GM19023 (cell line): Measurements from ENCODE around the gene PTPN2.
A peak's percentile ranks its signal among the peaks of the same experiment; 100 is the strongest.

Experiments used
- ATAC-seq: cut with Tn5 transposase; IDR thresholded peaks from one replicate; pipeline ENCODE4 v1.9.1; 2021; ENCODE audit warnings: mild to moderate bottlenecking, moderate library complexity; ENCODE audit not compliant: unreplicated experiment

The PTPN2 gene

DNA sequence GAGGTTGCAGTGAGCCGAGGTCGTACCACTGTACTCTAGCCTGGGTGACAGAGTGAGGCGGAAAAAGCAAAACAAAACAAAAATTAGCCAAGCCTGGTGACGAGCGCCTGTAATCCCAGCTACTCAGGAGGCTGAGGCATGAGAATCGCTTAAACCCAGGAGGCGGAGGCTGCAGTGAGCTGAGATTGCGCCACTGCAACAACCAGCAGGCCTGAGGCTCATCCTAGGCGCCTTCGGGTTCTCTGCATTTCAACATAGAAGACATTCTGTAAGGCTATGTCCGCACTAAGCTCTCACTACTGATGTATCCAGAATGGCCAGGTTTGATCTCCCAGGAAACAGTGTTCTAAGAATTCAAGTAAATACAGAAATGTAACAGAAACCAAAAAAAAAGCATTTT, 23.5 kb downstream of the PTPN2 start:
- no peak for ATAC-seq

DNA sequence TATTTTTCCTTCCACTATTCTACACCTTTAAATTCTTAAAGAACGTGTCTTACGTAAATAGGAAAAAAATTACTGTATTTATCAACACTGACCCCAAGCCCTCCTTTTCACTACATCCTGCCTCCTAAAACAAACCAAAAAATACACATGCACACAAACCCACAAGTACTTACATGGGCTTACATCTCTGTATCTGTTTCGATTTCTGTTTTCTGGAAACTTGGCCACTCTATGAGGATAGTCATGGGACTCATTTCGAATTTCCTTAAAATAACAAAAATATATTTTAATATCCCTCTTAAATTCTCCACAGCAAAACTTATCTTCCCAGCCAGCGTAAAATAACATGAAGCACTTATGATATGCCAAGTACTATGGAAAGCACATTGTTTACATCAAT, 25.0 kb downstream of the PTPN2 start:
- no peak for ATAC-seq

DNA sequence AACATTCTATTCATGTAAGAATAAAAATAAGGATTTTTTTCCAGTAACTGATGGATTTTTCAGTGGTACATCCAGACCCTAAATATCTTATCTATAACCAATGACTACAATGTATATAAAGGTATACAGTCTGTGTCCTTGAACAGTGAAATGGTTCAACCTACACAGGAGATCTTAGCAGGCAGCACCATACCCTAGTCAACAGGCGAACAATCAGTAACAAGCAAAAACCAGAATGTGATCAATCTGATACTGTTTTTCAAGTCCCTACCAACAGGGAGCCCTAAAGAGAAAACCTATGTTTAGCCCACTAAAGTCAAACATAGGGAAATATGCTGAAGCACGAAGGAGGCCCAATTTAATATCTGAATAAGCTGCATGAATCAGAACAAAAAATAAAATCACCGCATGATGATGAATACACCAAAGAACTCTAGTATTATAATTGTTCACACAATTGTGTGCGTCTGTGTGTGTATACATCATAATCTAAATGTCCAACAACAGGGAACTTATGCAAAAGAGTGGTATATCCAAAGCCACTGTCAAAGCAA, 26.0 kb downstream of the PTPN2 start:
- ATAC-seq: no peak

DNA sequence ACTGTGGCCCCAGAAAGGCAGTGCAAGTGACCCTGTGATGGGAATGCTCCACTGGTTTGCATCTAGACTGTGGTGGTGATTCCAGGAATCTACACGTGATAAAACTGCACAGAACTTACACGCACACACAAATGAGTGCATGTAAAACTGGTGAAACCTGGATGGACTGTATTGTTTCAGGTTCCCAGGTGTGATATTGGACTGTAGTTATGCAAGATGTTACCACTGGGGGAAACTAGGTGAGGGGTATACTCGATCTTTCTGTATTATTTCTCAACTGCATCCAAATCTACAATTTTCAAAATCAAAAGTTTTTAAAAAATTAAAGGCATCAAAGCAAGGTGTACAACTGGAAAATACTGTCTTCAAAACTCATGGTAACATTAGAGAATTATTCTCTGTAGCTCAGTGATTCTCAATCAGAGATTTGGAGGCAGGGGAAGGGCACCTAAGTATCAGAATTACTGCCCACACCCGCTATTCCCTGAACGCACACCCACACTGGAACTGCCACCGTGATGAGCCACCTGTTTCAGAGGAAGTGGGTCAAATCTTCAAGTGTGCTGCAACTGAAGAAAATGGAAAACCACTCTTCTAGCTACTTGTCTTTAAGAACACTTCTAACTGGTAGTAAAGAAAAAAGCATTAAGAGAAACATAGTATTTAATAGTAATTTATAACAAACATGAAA, 26.7 kb downstream of the PTPN2 start:
- no peak for ATAC-seq

DNA sequence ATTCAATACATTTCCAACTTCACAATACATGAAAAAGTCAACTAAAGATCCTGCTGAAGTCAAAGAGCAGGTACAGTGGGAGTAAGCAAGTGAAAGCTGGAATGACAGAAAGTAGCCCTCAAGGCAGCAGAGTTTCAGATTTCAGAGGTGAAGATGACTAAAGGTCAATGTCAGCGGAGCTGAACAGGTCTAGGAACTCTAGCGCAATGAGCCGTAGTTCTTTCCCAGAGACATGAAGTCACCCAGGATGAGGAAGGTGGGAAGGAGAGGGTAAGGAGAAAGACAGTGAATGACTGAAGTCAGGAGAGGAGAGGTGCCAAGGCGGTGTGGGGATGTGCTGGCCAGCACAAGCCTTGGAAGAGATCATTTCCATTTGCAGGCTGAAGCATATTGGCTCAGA, 28.1 kb downstream of the PTPN2 start:
- ATAC-seq: no peak

DNA sequence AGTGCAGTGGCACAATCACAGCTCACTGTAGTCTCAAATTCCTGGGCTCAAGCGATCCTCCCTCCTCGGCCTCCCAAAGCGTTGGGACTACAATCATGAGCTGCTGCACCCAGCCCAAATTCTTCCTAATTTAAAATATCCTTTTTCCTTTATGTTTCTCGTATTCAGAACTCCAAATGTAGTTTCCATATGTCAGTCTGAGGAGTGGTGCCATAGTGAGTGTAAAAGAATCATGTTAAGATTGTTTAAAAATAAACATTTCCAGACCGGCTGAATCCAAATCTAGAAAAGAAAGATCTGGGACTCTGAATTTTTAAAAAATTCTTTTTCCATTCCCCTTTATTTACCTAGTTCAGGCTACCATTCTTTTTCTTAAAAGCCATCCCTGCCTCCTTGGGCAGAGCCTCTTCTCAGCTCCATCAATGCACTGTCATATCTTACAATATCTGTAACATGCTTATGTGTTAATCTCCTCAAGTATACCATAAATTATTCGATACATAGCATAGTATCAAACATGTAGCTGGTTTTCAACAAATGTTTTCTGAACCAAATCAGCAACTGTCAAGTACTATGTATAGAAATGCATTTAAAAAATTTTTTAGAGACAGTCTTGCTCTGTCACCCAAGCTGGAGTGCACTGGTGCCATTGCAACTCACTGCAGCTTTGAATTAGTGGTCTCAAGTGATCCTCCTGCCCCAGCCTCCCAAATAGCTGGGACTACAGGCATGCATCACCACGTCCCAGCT, 31.3 kb downstream of the PTPN2 start:
- ATAC-seq: no peak

DNA sequence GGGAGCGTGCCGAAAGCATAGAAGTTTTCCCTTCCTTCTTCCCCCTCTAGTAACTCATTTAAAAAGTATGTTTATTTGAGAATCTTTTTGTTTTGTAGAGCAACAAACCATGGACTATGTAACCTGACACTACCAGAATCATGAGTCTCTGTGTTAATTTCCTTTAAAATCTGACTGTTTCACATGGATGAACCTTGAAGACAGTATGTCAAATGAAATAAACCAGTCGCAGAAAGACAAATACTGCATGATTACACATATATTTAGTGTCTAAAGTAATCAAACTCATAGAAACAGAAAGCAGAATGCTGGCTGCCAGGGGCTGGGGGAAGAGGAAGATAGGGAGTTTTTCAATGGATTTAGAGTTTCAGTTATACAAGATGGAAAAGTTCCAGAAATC, 32.3 kb downstream of the PTPN2 start:
- no peak for ATAC-seq

DNA sequence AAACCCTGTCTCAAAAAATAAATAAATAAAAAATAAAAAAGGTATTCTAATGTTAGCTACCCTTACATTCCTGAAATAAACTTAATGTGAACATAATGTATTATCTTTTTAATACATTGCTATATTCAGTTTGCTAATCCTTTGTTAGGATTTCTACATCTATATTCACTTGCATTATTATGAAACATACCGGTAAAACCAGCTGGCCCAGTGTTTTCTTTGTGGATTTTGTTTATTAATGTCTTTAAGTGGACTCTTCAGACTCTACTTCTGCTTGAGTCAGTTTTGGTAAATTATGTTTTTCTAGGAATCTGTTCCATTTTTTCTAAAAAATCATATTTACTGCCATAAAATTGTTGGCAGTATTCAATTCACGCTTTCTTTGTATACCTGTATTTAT, 34.5 kb downstream of the PTPN2 start:
- ATAC-seq: no peak

DNA sequence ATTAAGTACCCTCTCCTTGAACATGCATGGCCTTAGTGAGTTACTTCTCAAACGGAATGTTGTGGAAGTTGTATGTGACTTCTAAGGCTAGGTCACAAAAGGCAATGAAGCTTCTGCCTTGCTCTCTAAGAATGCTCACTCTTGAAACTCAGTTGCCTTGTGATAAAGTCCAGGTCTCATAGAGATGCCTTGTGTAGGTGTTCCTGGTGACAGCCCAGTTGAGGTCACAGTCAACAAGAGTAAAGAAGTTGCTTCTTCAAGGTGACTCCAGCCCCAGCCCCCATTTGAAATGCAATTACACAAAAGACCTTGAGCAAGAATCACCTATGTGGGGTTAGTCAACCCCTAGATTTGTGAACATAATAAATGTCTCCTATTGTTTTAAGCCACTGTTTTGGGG, 35.6 kb downstream of the PTPN2 start:
- ATAC-seq: no peak

DNA sequence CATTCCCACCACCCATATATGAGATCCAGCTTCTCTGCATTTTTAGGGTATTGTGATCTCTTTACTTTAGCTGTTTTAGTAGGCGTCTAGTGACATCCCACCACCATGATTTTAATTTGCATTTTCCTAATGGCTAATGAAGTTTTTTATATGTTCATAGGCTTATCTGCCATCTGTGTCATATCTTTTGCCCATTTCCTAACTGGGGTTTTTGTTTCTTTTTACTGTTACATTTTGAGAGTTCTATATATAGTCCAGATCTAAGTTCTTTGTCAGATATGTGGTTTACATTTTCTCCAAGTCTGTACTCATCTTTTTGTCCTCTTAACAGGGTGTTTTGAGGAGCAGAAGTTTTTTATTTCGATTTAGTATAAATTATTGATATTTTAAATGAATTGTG, 39.6 kb downstream of the PTPN2 start:
- no peak for ATAC-seq

DNA sequence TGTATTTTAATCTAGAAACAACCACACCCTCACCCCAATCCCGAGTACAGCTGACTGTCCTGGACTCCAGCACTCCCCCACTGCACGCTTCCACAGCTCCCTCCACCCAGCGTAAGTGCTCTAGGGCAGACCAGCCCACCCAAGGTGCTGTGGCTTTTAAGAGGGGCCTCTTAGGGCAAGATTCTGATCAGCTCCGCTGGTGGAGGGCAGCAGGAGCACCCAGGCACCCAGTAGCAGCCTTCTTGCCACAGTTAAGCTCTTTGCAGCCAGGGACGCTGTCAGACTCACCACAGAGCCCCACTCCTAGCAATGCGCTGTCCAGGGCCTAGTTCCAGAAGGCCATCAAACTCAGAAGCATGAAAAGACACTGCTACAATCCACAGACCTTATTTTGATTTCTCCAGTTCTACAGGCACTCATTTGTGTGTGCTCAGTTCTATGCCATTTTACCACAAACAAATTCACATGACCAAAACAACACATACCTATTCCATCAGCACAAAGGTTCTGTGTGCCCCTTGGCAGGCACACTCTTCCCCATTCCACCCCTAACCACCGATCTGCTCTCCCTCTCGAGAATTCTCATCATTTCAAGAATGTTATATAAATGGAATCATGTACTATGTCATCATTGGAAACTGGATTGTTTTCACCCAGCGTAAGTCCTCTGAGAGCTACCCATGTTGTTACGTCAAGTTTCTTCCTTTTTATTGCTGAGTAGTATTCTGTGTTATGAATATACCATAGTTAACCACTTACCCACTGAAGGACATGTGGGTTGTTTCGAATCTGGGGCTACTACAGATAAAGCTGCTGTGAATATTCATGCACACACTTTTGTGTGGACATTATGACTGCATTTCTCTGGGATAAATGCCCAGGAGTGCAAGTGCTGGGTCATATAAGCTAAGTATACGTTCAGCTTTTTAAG, 40.4 kb downstream of the PTPN2 start:
- ATAC-seq: no peak

DNA sequence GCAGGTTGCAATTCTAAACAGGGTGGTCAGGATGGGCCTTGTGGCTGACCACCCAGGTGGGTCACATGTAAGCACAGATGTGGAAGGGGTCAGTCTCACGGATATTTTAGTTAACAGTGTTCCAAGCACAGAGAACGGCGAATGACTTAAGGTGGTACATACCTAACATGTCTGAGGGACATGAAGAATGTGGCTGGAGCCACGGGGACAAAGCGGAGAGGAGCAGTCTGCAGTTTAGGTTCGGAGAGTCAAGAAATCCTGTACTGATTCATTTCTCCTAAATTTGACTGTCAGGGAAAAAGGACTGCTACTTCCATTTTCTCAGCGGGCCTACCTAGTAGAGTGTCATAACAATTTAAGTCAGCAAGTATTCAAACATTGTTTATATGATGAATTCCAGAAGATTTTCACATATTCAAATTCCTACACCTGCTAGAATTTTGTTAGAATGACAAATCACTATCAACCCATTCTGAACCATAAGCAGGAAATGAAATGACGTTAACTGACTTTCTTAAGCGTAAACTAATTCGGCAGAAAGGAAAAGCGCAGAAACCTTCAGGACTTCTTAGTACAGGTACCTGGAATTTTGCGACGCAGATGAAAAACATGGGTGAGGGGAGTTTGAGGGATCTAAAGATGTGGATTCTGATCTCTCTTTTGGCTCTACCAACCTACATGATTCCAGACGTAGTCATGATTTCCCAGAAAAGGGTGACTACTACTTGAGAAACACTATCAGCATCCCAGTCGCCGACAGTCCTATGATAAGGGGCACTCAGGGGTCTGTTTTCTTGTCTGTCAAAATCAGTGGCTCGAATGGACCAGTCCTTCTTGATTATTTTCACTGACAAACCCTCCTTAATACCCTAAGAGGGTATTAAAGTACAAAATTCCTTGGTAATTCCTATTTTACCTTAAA, 41.3 kb downstream of the PTPN2 start:
- no peak for ATAC-seq

DNA sequence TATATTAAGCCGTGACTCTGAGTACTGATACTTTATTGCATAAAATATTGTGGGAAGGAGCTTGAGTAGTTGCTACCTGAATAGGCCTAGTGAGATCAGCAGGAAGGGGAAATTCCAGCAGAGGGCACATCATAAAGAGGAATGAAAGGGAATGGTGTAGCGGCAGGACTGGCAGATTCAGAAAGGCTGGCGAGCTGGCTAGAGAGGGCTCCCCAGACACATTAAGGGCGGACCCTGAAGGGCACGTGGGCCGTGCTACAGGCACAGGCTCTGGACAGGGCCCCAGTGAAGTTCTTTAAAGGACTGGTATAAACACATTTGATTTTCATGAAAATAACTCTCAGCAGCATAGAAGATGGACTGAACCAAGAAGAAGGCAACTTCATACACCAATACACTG, 43.0 kb downstream of the PTPN2 start:
- ATAC-seq: no peak

DNA sequence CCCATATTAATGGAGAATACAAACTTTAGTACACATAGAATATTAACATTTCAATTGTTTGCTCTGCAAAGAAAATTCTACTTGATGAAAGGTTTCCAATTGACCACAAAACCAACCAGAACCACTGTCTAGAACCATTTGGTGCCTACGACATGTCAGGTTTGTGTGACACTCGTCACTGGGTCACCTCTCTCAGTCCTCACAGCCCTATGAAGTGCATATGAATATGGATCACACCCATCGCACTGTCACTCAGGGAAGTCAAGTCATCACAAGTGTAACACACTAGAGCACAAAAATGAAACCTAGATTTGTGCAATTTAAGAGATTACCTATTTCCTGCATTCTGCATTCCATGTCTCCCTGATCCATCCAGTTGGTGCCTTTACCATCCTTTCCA, 43.7 kb downstream of the PTPN2 start:
- no peak for ATAC-seq

DNA sequence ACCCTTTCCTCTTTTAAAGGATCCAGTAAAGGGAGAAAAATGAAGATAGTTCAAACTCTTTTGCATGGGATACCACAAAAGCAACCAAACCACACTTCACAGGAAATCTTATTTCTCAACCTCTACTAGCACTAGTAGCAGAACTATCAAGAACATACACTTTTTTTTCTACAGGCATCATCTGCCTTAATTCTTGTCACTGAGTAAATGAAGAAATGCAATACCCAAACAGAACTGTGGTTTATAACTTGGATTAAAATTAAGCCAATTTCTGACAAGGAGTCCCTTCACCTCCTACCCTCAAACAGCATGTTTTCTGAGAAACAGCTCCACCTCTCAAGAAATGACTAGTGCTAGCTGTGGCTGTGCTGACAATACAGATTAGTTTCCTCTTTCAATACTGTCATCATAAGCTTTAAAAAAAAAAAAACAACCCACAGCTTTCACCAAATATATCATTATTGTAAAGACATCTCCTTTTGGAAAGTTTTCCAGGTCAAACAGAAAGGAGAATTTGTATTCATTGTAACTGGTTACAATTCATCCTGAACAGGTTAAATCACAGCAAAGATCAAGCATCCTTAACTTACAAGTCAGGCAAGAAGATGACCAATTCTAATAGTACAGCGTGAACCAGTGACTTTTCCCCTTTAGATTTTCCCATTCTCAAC, 44.4 kb downstream of the PTPN2 start:
- ATAC-seq: peak; percentile 82

DNA sequence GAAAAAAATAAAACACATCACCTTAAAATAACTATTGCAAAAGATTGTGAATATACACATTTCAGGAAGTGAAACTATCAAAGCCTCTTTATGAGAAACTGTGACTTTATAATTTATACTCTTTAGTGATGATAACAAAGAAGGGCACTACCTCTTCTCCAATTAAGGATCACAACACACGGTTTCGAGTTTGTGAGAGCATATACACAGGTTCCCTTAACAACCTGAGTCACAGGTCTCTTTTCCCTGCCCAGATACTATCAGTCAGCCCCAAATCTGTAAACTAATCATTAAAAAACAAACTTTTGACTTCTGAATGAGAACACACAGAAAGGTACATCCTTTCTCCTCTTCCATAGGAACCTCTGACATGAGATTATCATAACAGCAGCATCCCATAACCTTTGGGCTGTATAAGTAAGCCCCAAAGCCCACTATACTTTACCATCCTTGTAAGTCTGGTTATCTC, 44.9 kb downstream of the PTPN2 start:
- ATAC-seq: peak; percentile 30

DNA sequence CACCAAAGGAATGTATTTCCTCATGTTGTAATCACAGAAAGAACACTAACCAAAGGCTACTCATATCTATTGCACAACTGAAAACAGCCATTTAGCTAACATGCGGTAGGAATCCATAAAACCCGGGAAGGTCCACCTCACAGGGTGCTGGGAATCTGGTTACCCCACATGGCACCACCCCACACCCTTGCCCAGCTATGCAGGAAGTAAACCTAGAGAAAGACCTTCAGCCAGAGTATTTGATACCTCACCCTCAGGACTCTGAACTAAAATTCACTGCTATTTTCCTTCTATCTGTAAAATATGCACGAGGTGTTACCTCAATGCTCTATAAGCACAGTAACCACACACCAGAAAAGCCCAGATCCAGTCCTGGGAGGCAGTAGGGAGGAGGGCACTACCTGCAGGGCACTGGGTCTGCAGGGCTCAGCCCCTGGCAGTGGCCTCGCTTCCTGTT, 45.8 kb downstream of the PTPN2 start:
- ATAC-seq: no peak

DNA sequence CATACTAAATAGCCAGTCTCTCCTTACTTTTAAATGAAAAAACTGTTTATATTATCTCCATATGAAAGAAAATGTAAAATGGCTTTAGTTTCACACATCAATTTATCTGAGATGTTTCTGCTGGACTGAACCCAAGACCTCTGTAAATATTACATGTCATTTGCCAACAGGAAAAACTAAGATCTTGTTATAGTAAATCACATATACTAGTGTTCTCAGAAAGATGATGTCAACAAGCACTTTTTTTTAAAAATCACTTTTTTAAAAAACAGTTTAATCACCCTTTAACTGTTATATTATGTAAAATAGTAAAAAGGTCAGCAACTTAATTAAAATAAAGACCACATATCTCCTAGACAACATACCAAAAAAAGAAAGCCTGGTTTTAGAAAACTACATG, 46.3 kb downstream of the PTPN2 start:
- no peak for ATAC-seq

DNA sequence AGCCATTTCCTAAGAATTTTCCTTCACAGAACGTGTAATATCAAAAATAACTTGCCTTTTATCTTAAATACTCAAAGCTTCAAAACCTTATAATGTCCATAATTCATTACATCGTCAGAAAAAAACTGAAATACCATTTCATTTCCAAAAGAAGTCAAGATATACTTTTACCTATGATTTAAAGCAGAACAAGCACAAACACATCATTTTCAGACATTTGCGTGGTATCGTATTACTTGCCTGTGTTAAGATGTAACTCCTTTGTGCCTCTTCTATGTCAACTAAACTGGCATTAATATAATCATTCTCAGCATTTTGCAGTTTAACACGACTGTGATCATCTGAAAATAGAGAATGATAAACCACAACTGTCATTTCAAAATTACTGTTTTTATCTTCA, 47.5 kb downstream of the PTPN2 start:
- ATAC-seq: no peak
